HepG2 (cell line): ENCODE measurements around the gene CERS5. TPM values are rescaled to one million over a fixed set of nuclear protein-coding genes. Genes with fewer than 3 reads are reported as not detected.
A peak's percentile ranks its signal among the peaks of the same experiment; 100 is the strongest.

Source experiments
- KDM3A ChIP-seq: IDR thresholded peaks from 2 replicates; pipeline ENCODE4 v1.6.1; 2018; ENCODE audit warnings: low read depth, missing compliant biosample characterization
- MAZ ChIP-seq, 2 experiments: sonication (generic) in 1 of 2; formaldehyde crosslinking in 1 of 2; IDR thresholded peaks; 2 replicates each; pipeline versions ENCODE4 v1.5.0 to v1.6.1; 2012 to 2020; ENCODE audit warnings: low read depth in 2 of 2, mild to moderate bottlenecking in 2 of 2, borderline replicate concordance in 1 of 2, improper control_type of control experiment in 1 of 2, low read length in 1 of 2, missing genetic modification reagents in 1 of 2, moderate library complexity in 1 of 2
- MEIS1 ChIP-seq: sonication (generic); formaldehyde crosslinking; IDR thresholded peaks from 2 replicates; pipeline ENCODE4 v1.9.0; 2021; ENCODE audit warnings: mild to moderate bottlenecking, missing genetic modification reagents, moderate library complexity, borderline replicate concordance
- MIXL1 ChIP-seq: IDR thresholded peaks from 2 replicates; pipeline ENCODE4 v1.6.1; 2016
- MTERF4 ChIP-seq: sonication (generic); formaldehyde crosslinking; IDR thresholded peaks from 2 replicates; pipeline ENCODE4 v1.8.0; 2023; ENCODE audit warnings: mild to moderate bottlenecking, missing genetic modification reagents
- PPARG ChIP-seq: conservative IDR thresholded peaks from 2 replicates; pipeline ENCODE4 v1.6.1; 2016; ENCODE audit warnings: missing biosample characterization, missing genetic modification reagents
- SIN3A ChIP-seq: IDR thresholded peaks from 2 replicates; pipeline ENCODE4 v1.6.1; 2011; ENCODE audit warnings: low read depth, mild to moderate bottlenecking, control low read depth, low read length, borderline replicate concordance
- SNAPC4 ChIP-seq: sonication (generic); formaldehyde crosslinking; IDR thresholded peaks from 2 replicates; pipeline ENCODE4 v1.4.0; 2020; ENCODE audit warnings: mild to moderate bottlenecking, missing genetic modification reagents
- ZBTB21 ChIP-seq: sonication (generic); formaldehyde crosslinking; IDR thresholded peaks from 2 replicates; pipeline ENCODE4 v1.4.0; 2020; ENCODE audit warnings: missing genetic modification reagents
- ZKSCAN5 ChIP-seq: sonication (generic); formaldehyde crosslinking; IDR thresholded peaks from 2 replicates; pipeline ENCODE4 v1.5.1; 2020; ENCODE audit warnings: mild to moderate bottlenecking, missing genetic modification reagents
- ZNF10 ChIP-seq: sonication (generic); formaldehyde crosslinking; IDR thresholded peaks from 2 replicates; pipeline ENCODE4 v1.4.0; 2020; ENCODE audit warnings: mild to moderate bottlenecking, low read depth, missing genetic modification reagents, borderline replicate concordance
- ZNF24 ChIP-seq: fragments of 450-650 bp; IDR thresholded peaks from 2 replicates; pipeline ENCODE4 v1.6.1; 2017; ENCODE audit warnings: antibody characterized with exemption, mild to moderate bottlenecking
- ZNF354B ChIP-seq: sonication (generic); formaldehyde crosslinking; IDR thresholded peaks from 2 replicates; pipeline ENCODE4 v1.8.0; 2022; ENCODE audit warnings: mild to moderate bottlenecking, missing genetic modification reagents
- ZNF468 ChIP-seq: sonication (generic); formaldehyde crosslinking; IDR thresholded peaks from 2 replicates; pipeline ENCODE4 v1.8.0; 2022; ENCODE audit warnings: mild to moderate bottlenecking, moderate library complexity, missing genetic modification reagents
- ZNF550 ChIP-seq: sonication (generic); formaldehyde crosslinking; IDR thresholded peaks from 2 replicates; pipeline ENCODE4 v1.4.0; 2020; ENCODE audit warnings: mild to moderate bottlenecking, missing genetic modification reagents, borderline replicate concordance
- ZNF564 ChIP-seq: sonication (generic); formaldehyde crosslinking; IDR thresholded peaks from 2 replicates; pipeline ENCODE4 v1.8.1; 2023; ENCODE audit warnings: mild to moderate bottlenecking, missing genetic modification reagents
- ZNF709 ChIP-seq: sonication (generic); formaldehyde crosslinking; IDR thresholded peaks from 2 replicates; pipeline ENCODE4 v1.5.0; 2020; ENCODE audit warnings: mild to moderate bottlenecking, missing genetic modification reagents
- ZNF883 ChIP-seq: sonication (generic); formaldehyde crosslinking; IDR thresholded peaks from 2 replicates; pipeline ENCODE4 v1.5.1; 2020; ENCODE audit warnings: mild to moderate bottlenecking, missing genetic modification reagents; ENCODE audit errors: not compliant biosample characterization
- polyA plus RNA-seq, 8 experiments: library from polyadenylated mRNA; depleted of rRNA in 3 of 8; stranded (reverse) in 7 of 8; unstranded in 1 of 8; fragments of >200 nt; fragmentation: Illumina TruSeq in 4 of 8; extraction: Trizol in 4 of 8; gene quantifications; 2 replicates each; pipeline versions ENCODE4 v1.2.1 to v1.2.3, GENCODE V29; 2011 to 2016; ENCODE audit warnings: low read depth in 4 of 8, missing spikeins in 1 of 8, mixed read lengths in 1 of 8; ENCODE audit not compliant: insufficient read depth in 1 of 8
- total RNA-seq, 5 experiments: library from RNA; depleted of rRNA; stranded (reverse); fragments of >200 nt; fragmentation: Illumina TruSeq; extraction: Trizol; gene quantifications; 2 replicates each; pipeline ENCODE4 v1.2.3, GENCODE V29; 2016; ENCODE audit warnings: low read depth in 1 of 5
- TF ChIP-seq, protein P1 (sequence below): sonication (generic); formaldehyde crosslinking; conservative IDR thresholded peaks from 2 replicates; pipeline ENCODE4 v1.4.0; 2020; ENCODE audit warnings: missing genetic modification reagents

CERS5 gene
- total and polyA plus RNA-seq, 2 of the 13 experiments (the other 11 are each of a cell fraction or from before 2014, with no cell fraction given), result 22.3 to 48.8 TPM

DNA sequence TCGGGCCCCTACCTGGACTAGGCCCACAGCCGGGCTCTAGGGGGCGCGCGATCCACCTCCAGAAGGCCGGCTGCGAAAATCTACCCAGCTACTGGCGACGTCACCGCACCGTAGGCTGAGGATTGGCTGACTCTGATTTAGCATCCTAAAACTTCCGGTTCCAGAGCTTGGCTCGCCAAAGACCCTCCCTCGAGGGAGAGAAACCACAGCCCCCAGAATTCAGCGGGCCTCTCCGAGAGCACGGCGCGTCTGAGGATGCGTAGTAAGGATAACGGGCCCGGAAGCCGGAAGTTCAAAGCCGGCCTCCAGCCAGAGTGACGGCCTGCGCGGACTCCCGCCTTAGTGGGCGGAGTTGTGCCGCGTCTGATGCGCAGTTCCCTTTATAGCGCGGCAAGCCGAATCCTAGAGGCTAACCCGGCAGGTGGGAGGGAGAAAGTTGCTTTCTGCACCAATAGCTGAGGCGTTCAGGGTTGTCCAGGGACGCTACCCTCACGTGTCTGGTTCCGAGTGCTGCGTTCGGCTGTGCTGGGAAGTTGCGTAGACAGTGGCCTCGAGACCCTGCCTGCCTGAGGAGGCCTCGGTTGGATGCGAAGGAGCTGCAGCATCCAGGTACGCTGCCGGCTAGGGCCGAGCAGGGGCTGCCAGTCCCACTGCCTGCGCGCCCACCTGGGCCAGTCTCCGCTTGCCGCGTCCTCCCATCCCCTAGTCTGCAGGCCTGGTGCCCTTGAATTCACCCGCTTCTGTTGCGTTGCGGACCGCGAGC, 55.3 kb downstream of the CERS5 start, which contains the start of gene COX14 (continued):
- TF ChIP-seq SNAPC4 (CRISPR knock-in tag), result 0 out of 2 replicates have a peak, but pooled peaks have one; percentile 25
- peak; percentile 89; the same call in 1 of the 2 replicates for TF ChIP-seq MEIS1 (CRISPR knock-in tag)
- TF ChIP-seq KDM3A (CRISPR knock-in tag), result no peak
- peak; percentile 90; the same call in 1 of the 2 replicates for TF ChIP-seq ZNF709 (CRISPR knock-in tag)
- no peak for TF ChIP-seq ZNF24
- peak; percentile 91 for TF ChIP-seq SIN3A
- TF ChIP-seq ZBTB21 (CRISPR knock-in tag), result no peak
- TF ChIP-seq ZNF10 (CRISPR knock-in tag), result no peak
- TF ChIP-seq MTERF4 (CRISPR knock-in tag), result peak; percentile 99
- TF ChIP-seq ZNF564 (CRISPR knock-in tag), result no peak; the same call in 1 of the 2 replicates
- TF ChIP-seq MAZ (IDR thresholded peaks at IDR 0.05; ENCODE audit: borderline replicate concordance, low read depth, low read length), result 0 out of 2 replicates have a peak, but pooled peaks have one; percentile 27
- peak; percentile 76 for TF ChIP-seq MAZ (CRISPR knock-in tag; IDR thresholded peaks at IDR 0.05; ENCODE audit: low read depth)
- TF ChIP-seq, protein P1, sequence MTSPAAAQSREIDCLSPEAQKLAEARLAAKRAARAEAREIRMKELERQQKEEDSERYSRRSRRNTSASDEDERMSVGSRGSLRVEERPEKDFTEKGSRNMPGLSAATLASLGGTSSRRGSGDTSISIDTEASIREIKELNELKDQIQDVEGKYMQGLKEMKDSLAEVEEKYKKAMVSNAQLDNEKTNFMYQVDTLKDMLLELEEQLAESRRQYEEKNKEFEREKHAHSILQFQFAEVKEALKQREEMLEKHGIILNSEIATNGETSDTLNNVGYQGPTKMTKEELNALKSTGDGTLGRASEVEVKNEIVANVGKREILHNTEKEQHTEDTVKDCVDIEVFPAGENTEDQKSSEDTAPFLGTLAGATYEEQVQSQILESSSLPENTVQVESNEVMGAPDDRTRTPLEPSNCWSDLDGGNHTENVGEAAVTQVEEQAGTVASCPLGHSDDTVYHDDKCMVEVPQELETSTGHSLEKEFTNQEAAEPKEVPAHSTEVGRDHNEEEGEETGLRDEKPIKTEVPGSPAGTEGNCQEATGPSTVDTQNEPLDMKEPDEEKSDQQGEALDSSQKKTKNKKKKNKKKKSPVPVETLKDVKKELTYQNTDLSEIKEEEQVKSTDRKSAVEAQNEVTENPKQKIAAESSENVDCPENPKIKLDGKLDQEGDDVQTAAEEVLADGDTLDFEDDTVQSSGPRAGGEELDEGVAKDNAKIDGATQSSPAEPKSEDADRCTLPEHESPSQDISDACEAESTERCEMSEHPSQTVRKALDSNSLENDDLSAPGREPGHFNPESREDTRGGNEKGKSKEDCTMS (CRISPR knock-in tag), result no peak
- peak; percentile 53; the same call in 1 of the 2 replicates for TF ChIP-seq ZNF468 (CRISPR knock-in tag)
- TF ChIP-seq ZNF354B (CRISPR knock-in tag), result 0 out of 2 replicates have a peak, but pooled peaks have one; percentile 77
- no peak for TF ChIP-seq PPARG (CRISPR knock-in tag)
- TF ChIP-seq ZKSCAN5 (CRISPR knock-in tag), result peak; percentile 64; the same call in 1 of the 2 replicates
- TF ChIP-seq MIXL1 (CRISPR knock-in tag), result no peak
- TF ChIP-seq ZNF883 (CRISPR knock-in tag), result peak; percentile 64
- TF ChIP-seq ZNF550 (CRISPR knock-in tag), result peak; percentile 94
